Nephron progenitor cell (in vitro differentiated cells): ENCODE data around the gene TNNC2.

Experiments used
- DNase-seq: peaks from one replicate; pipeline ENCODE4 v3.0.0; 2021
- H3K27ac Mint-ChIP-seq: 2 replicates; pipeline ENCODE4 v1.8.0; 2021; ENCODE audit warnings: mild to moderate bottlenecking, moderate library complexity, mixed read lengths
- H3K27me3 Mint-ChIP-seq: 2 replicates; pipeline ENCODE4 v1.8.0; 2021; ENCODE audit warnings: mild to moderate bottlenecking, low read depth, mixed read lengths; ENCODE audit not compliant: poor library complexity
- H3K36me3 Mint-ChIP-seq: 2 replicates; pipeline ENCODE4 v1.8.0; 2021; ENCODE audit warnings: low read depth, mixed read lengths
- H3K4me1 Mint-ChIP-seq: 2 replicates; pipeline ENCODE4 v1.8.0; 2021; ENCODE audit warnings: mixed read lengths
- H3K4me3 Mint-ChIP-seq: 2 replicates; pipeline ENCODE4 v1.8.0; 2021; ENCODE audit warnings: mild to moderate bottlenecking, moderate library complexity, mixed read lengths
- H3K9me3 Mint-ChIP-seq: 2 replicates; pipeline ENCODE4 v1.8.0; 2021; ENCODE audit warnings: mild to moderate bottlenecking, moderate library complexity, mixed read lengths
- CTCF ChIP-seq: fragments of 200-600 bp; sonication (generic); IDR thresholded peaks from 2 replicates; pipeline ENCODE4 v1.5.0; 2021; ENCODE audit warnings: antibody characterized with exemption

TNNC2 gene

GRCh38 chr20:45828589-45828988 lies 1.5 kb upstream of the TNNC2 start:
- no peak for DNase-seq
- no peak overlapping the region for H3K4me3 Mint-ChIP-seq
- peaks cover 22% of the 10 kb centered on the region for H3K27me3 Mint-ChIP-seq
- H3K9me3 Mint-ChIP-seq: no peaks in the 10 kb centered on the region
- H3K36me3 Mint-ChIP-seq: no peaks in the 10 kb centered on the region
- H3K4me1 Mint-ChIP-seq: peaks cover 51% of the 10 kb centered on the region
- TF ChIP-seq CTCF: no peak
- no peak overlapping the region for H3K27ac Mint-ChIP-seq

- Mint-ChIP-seq H3K9me3 (no peaks in the 10 kb centered on the region), H3K4me1 (peaks cover 50% of the 10 kb centered on the region), H3K27ac (no peak overlapping the region), H3K4me3 (no peak overlapping the region), H3K36me3 (no peaks in the 10 kb centered on the region), H3K27me3 (peaks cover 31% of the 10 kb centered on the region)
- no peak for TF ChIP-seq CTCF
- DNase-seq: no peak
Measured at GRCh38 chr20:45827712-45828111, 600 bp upstream of the TNNC2 start.

- TF ChIP-seq CTCF: no peak
- Mint-ChIP-seq H3K36me3 (no peaks in the 10 kb centered on the region), H3K27ac (peak overlapping the region; percentile 78), H3K9me3 (no peaks in the 10 kb centered on the region), H3K4me3 (no peak overlapping the region), H3K27me3 (peaks cover 35% of the 10 kb centered on the region), H3K4me1 (peaks cover 59% of the 10 kb centered on the region)
- DNase-seq: no peak
Measured at GRCh38 chr20:45826381-45827019, 612 bp downstream of the TNNC2 start.

- Mint-ChIP-seq H3K27ac (no peak overlapping the region), H3K4me3 (peak overlapping the region; percentile 54)
- DNase-seq: peak; percentile 25
Measured at GRCh38 chr20:45823949-45824835, 2.9 kb downstream of the TNNC2 start.

GRCh38 chr20:45822857-45823256 lies 4.3 kb downstream of the TNNC2 start:
- H3K9me3 Mint-ChIP-seq: no peaks in the 10 kb centered on the region
- H3K27me3 Mint-ChIP-seq: peaks cover 35% of the 10 kb centered on the region
- H3K27ac Mint-ChIP-seq: no peak overlapping the region
- TF ChIP-seq CTCF: no peak
- H3K36me3 Mint-ChIP-seq: peaks cover under 1% of the 10 kb centered on the region
- H3K4me3 Mint-ChIP-seq: no peak overlapping the region
- no peak for DNase-seq
- H3K4me1 Mint-ChIP-seq: peaks cover 52% of the 10 kb centered on the region

More at GRCh38 chr20:45823949-45824835, 2.9 kb downstream of the TNNC2 start:
- Mint-ChIP-seq H3K4me1 (peaks cover 59% of the 10 kb centered on the region), H3K36me3 (no peaks in the 10 kb centered on the region), H3K9me3 (no peaks in the 10 kb centered on the region), H3K27me3 (peaks cover 38% of the 10 kb centered on the region)
- no peak for TF ChIP-seq CTCF
